Rectal smooth muscle tissue (tissue), 1 donor: ENCODE measurements around the gene EPHA4.

Source experiments
- H3K27ac ChIP-seq: one replicate; pipeline ENCODE4 v1.7.0; 2013; ENCODE audit warnings: low read depth, low read length, inconsistent platforms
- H3K27me3 ChIP-seq: one replicate; pipeline ENCODE4 v1.7.0; 2013; ENCODE audit warnings: low read length; ENCODE audit not compliant: control insufficient read depth, insufficient read depth
- H3K36me3 ChIP-seq: one replicate; pipeline ENCODE4 v1.7.0; 2013; ENCODE audit warnings: low read length; ENCODE audit not compliant: control insufficient read depth, insufficient read depth
- H3K4me1 ChIP-seq: one replicate; pipeline ENCODE4 v1.7.0; 2013; ENCODE audit warnings: low read length; ENCODE audit not compliant: control insufficient read depth, insufficient read depth
- H3K4me3 ChIP-seq: one replicate; pipeline ENCODE4 v1.7.0; 2013; ENCODE audit warnings: low read length
- H3K9ac ChIP-seq: one replicate; pipeline ENCODE4 v1.7.0; 2013; ENCODE audit warnings: low read length

Gene EPHA4

DNA sequence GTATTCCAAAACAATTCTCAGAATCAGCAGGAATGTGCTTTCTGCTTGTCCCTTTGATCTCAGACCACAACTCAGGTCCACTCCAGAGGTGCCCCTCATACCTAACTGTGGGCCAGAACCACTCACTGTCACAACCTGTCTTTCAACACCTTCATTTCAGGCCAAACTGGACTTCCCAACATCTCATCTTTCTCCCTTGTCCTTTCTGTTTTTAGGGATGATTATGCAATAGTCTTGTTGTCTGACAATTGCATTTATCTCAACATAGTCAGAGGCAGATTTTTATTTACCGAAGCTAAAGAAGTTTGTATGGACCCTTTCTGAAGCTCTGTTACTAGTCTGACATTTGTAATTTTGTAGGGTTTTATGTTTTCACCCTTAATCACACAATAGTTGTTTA, 95.9 kb downstream of the EPHA4 start:
- Histone ChIP-seq H3K9ac (no peak overlapping the region), H3K27me3 (no peaks in the 10 kb centered on the region), H3K27ac (no peak overlapping the region), H3K36me3 (no peaks in the 10 kb centered on the region), H3K4me1 (no peaks in the 10 kb centered on the region), H3K4me3 (no peak overlapping the region)

DNA sequence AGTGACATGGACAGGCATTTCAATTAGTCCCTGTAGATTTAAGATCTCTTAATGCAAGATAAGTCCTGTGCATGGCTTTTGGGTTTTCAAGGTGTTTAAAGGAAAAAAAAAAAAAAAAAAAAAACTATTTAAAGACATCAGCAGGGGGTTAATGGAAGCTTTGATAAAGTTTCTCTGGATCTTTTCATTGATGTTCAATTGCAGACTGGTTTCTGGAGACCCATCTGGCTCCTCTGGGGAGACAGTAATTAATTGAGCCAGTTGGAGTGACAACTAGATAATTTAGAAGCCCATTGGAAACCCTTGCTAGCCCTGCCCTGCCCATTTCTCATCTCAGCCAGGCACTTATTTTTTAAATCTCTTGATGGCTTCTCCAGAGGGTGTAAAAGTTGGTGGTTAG, 98.7 kb downstream of the EPHA4 start:
- Histone ChIP-seq H3K27me3 (no peaks in the 10 kb centered on the region), H3K4me1 (peaks cover 3% of the 10 kb centered on the region), H3K9ac (no peak overlapping the region), H3K27ac (no peak overlapping the region), H3K4me3 (no peak overlapping the region), H3K36me3 (no peaks in the 10 kb centered on the region)

DNA sequence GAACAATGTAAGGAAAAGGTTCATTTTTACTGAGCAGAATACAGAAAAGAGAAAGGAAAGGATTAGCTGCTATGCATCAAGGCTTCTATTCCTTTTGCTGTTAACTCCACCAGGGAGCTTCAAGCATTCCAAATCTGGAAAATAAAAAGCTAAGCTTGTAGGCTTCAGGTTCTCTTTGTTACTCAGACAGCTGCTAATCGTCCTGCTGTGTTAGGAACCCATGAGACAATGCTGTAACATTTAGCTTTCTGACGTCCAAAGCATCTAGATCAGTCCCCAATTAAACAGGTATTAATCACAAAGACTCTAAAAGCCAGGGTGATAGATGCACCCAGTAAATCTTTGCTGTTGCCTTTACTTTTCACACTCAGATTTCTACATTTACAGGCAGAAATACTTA, 103.8 kb downstream of the EPHA4 start:
- H3K36me3 ChIP-seq: no peaks in the 10 kb centered on the region
- no peak overlapping the region for H3K4me3 ChIP-seq
- H3K27me3 ChIP-seq: no peaks in the 10 kb centered on the region
- peaks cover 5% of the 10 kb centered on the region for H3K4me1 ChIP-seq
- H3K27ac ChIP-seq: no peak overlapping the region
- no peak overlapping the region for H3K9ac ChIP-seq

DNA sequence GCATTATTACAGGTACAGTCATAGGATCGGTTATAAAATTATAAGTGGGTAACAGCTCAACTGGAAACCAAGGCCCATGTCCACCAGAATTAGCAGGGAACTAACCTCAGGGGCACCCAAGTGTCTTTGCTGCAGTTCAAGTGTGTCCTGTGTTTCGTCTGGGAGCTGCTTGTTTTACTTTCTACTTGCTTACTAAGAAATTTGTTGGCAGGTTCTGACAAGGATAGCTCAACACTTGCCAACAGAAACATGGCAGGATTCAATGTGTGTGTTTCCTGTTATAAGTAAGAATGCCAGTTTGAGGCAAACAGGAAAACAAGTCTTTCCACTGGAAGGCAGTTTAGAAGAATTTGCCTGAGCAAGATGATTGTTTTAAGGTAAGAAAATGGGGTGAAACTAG, 104.5 kb downstream of the EPHA4 start:
- H3K4me1 ChIP-seq: peaks cover 5% of the 10 kb centered on the region
- no peak overlapping the region for H3K27ac ChIP-seq
- H3K9ac ChIP-seq: no peak overlapping the region
- H3K4me3 ChIP-seq: no peak overlapping the region
- H3K27me3 ChIP-seq: no peaks in the 10 kb centered on the region
- H3K36me3 ChIP-seq: no peaks in the 10 kb centered on the region

DNA sequence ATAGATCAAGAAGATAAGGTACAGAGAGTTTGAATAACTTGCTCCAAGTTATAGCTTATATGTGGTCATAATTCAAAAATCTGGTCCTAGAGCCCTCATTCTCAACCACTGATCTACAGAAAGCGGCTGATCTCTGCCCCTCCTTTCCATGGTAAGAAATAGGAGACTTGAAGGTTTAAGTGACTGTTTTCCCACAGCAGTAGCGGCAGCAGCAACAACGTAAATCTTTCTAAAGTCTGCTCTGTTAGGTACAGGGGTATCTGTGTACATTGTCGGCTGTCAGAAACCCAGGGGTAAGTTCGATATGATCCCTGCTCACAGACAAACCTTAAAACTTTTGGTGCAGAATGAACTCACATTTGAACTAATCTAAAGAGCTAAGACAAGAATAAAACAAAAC, 105.4 kb downstream of the EPHA4 start:
- no peak overlapping the region for H3K27ac ChIP-seq

DNA sequence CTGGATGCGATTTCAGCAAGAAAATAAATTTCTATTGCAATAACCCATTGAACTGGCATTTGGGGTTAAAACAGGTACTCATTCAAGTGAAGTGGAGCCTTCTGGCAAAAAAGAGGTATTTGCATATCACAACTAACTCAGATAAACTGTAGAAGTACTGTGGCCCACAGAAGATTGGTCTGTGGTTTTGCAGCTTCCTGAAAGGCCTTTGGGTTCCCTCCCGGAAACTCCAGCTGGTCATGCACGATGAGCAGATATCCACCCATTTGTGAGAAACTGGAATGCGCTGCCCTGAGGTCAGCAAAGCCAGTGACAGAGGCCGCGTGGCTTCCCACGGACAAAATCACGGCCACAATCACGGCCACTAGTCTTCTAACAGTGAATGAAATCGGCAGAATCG, 106.3 kb downstream of the EPHA4 start:
- no peak overlapping the region for H3K27ac ChIP-seq
- H3K36me3 ChIP-seq: no peaks in the 10 kb centered on the region
- no peak overlapping the region for H3K9ac ChIP-seq
- no peaks in the 10 kb centered on the region for H3K27me3 ChIP-seq
- peaks cover 5% of the 10 kb centered on the region for H3K4me1 ChIP-seq
- H3K4me3 ChIP-seq: no peak overlapping the region

More for the DNA sequence above, 105.4 kb downstream of the EPHA4 start:
- Histone ChIP-seq H3K27me3 (no peaks in the 10 kb centered on the region), H3K4me3 (no peak overlapping the region), H3K9ac (no peak overlapping the region), H3K4me1 (peaks cover 5% of the 10 kb centered on the region), H3K36me3 (no peaks in the 10 kb centered on the region)

DNA sequence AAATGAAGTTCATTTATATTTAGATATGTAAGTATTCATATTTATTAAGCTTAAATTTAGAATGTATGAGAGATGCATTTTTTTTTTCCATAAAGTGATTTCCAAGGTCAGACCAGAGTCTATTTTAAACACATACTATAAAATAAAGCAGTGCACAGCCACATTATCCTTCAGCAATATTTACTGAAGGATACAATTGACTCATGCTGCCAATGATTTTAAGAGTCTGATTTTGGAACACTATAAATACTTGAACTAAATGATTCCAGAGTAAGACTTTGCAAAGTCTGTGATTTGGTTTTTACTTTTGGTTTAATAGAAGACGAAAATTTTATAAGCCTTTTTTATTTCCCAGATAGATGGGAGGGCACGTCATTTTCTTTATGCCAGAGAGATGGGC, 107.1 kb downstream of the EPHA4 start:
- Histone ChIP-seq H3K27ac (no peak overlapping the region), H3K9ac (no peak overlapping the region), H3K27me3 (no peaks in the 10 kb centered on the region), H3K4me3 (no peak overlapping the region), H3K4me1 (peaks cover 5% of the 10 kb centered on the region), H3K36me3 (no peaks in the 10 kb centered on the region)

DNA sequence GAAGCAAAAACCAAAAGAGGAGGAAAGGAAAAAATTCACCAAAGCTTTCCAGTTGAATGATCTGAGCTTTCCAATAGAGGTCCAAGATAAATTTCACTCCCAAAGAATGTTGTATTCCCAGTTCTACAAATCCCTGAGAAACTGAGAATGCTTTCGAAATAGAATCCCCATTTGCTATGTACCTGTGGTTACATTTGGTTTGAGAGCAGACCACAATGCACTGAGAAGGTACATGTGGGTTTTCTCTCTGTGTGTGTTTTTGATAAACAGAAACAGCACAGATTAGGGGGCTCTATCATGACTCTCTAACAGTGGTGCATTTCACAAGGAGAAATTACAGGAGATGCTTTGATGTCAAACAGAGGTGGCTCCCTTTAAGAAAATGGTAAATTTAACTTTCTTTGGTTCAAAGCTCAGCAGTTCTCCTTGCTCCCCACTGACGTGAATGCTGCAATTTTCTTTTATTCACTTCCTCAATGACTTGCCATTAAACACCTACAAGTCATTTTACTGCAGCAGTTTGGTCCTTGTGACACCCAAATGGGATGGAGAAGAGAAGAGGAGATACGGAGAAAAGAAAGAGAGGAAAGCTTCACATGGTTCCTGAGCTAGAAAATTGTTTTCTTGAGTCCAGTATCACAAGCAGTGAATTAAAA, 108.7 kb downstream of the EPHA4 start:
- Histone ChIP-seq H3K36me3 (no peaks in the 10 kb centered on the region), H3K4me3 (no peak overlapping the region), H3K4me1 (peaks cover 3% of the 10 kb centered on the region), H3K9ac (no peak overlapping the region), H3K27ac (no peak overlapping the region), H3K27me3 (no peaks in the 10 kb centered on the region)

DNA sequence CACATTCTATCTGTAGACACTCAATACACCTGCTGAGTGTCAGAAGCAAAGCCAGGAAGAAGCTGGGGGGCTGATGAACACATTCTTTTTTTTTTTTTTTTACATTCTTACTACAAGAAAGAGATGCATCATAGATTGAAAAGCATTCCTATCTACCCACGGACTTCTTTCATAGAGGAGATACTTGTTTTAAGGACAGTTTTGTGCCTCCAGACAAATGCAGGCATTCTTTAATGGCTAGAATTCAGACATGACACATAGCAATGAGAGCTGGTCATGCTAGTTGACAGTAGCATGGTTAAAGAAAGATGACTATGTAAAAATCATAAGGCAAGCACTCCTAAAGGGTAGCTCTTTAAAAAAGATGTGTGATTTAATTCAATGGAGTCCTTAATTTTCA, 110.2 kb downstream of the EPHA4 start:
- Histone ChIP-seq H3K4me3 (no peak overlapping the region), H3K4me1 (no peaks in the 10 kb centered on the region), H3K36me3 (no peaks in the 10 kb centered on the region), H3K9ac (no peak overlapping the region), H3K27me3 (no peaks in the 10 kb centered on the region), H3K27ac (no peak overlapping the region)

DNA sequence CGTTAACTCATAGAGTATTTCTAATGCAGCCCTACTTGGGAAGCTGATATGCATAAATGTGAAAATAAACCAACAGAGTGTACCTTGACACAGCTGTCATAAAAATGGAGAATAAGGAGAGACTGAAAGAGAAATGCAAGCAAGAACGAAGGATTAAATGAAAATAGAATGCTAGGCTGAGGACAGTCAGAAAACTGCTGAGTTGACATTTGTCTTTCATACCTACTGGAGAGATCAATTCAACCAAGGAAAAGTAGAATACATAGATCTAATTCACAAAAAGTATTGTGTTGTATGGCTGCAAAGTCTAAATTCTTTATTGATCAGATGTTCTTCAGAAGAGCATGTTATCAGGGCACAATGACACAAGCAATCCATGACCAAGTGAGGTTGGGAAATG, 112.0 kb downstream of the EPHA4 start:
- H3K27me3 ChIP-seq: no peaks in the 10 kb centered on the region

DNA sequence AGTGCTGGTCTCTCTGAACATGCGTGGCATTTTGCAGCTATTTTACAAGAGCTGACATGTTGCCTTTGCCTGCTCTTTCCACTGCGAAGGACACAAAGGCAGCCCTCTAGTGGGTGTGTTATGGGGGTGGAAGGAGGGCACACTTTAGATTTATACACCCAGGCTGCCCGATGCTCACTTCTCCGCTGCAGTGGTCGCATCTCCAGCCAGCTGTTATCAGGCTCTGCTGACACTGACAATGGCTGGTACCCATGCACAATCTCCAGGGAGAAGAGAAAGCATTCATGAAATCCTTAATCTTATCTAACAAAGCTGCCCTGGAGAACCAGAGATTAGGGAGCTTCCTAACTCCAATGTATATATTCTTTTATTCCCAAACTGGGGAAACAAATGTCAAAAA, 113.5 kb downstream of the EPHA4 start:
- H3K9ac ChIP-seq: no peak overlapping the region
- H3K27ac ChIP-seq: no peak overlapping the region
- H3K4me3 ChIP-seq: no peak overlapping the region
- no peaks in the 10 kb centered on the region for H3K27me3 ChIP-seq
- no peaks in the 10 kb centered on the region for H3K36me3 ChIP-seq
- no peaks in the 10 kb centered on the region for H3K4me1 ChIP-seq

More for the DNA sequence above, 112.0 kb downstream of the EPHA4 start:
- no peak overlapping the region for H3K27ac ChIP-seq
- no peaks in the 10 kb centered on the region for H3K36me3 ChIP-seq
- H3K4me3 ChIP-seq: no peak overlapping the region
- H3K4me1 ChIP-seq: no peaks in the 10 kb centered on the region
- H3K9ac ChIP-seq: no peak overlapping the region

DNA sequence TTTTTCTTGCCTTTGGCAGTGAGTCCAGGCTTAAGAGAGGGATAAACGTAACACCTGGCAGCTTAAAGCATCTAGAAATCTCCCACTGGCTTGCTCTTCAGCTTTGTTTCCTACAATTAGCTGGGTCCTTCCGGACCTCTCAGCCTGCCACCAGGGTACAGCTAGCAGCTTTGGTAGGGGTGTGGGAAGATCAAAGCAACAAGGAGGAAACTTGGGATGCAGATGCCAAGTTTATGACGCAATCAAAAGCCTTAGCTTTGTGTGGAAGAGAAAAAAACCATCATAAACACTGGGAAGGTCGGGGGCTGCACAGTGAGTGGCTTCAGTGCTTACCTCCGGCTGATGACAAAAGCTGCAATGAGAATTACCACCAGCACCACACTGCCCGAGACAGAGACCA, 116.9 kb downstream of the EPHA4 start:
- no peak overlapping the region for H3K9ac ChIP-seq
- no peak overlapping the region for H3K27ac ChIP-seq
- H3K4me3 ChIP-seq: no peak overlapping the region
- no peaks in the 10 kb centered on the region for H3K36me3 ChIP-seq
- no peaks in the 10 kb centered on the region for H3K27me3 ChIP-seq
- no peaks in the 10 kb centered on the region for H3K4me1 ChIP-seq

DNA sequence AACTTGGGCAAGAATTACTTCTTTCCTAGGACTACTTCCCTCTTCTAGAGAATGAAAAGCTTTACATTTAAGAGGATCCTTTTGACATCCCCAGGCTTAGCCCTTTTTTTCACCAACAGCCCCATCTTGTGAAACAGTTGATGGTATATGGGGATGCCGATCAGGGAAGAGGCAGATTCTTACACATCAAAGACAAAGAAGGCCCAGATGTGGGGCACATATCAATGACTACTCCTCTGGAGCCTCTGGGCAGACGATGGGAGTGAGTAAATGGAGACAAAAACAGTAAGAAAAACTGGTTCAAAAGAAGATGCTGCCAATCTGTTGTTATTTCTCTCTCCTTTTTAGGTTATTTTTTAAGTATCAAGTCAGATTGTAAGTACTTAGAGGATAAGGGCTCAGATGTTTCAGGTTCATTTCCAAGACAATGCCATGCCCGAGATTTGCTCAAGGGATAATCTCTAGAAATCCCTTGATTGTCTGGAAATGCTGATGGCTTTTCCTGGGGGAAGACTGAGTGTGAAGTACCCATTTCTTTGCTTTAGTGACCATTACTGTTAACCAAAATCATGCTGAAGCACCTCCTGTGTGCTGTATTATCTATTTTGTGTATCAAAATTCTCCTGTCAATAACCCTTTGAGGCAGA, 117.5 kb downstream of the EPHA4 start:
- H3K27ac ChIP-seq: no peak overlapping the region
- no peaks in the 10 kb centered on the region for H3K27me3 ChIP-seq
- H3K36me3 ChIP-seq: no peaks in the 10 kb centered on the region
- H3K9ac ChIP-seq: no peak overlapping the region
- no peaks in the 10 kb centered on the region for H3K4me1 ChIP-seq
- no peak overlapping the region for H3K4me3 ChIP-seq
